AG09309 (cell line): ENCODE results near the gene TMEM131.
"Not testable (repeated sequence)": the region's sequence is repeated elsewhere in the genome, so short reads cannot be mapped to it uniquely, and the experiment has no call there.

Source experiments
- DNase-seq: peaks from one replicate; pipeline ENCODE4 v3.0.0-alpha.2; 2010; ENCODE audit warnings: low read depth
- H3K4me3 ChIP-seq: 2 replicates; pipeline ENCODE4 v1.5.1; 2011; ENCODE audit warnings: mild to moderate bottlenecking, low read depth, low read length, moderate library complexity; ENCODE audit not compliant: control insufficient read depth
- TF ChIP-seq, protein P1 (sequence below): IDR thresholded peaks from 2 replicates; pipeline ENCODE4 v1.5.1; 2011; ENCODE audit warnings: mild to moderate bottlenecking, low read depth, low read length, inconsistent platforms; ENCODE audit not compliant: insufficient read depth, control insufficient read depth; ENCODE audit errors: missing control alignments

Gene TMEM131

DNA sequence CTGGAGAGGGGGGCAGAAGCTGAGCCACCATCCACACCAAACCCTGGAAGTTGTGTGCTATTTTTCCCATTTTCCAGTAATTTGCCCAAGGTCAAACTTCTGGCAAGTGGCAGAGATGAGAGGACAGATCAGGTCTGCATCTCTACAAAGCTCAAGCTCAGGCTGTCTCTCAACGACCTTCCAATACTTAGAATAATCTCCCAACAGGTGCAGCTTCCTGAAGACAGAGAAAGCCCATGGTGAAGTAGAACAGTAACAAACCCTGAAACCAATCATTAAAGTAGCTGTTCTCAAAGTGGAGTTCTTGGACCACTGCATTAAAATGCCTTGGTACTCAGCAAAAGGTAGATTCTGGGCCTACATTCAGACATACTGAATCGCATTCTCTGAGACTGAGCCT lies 37.6 kb downstream of the TMEM131 start:
- H3K4me3 ChIP-seq = no peak overlapping the region
- TF ChIP-seq, protein P1, sequence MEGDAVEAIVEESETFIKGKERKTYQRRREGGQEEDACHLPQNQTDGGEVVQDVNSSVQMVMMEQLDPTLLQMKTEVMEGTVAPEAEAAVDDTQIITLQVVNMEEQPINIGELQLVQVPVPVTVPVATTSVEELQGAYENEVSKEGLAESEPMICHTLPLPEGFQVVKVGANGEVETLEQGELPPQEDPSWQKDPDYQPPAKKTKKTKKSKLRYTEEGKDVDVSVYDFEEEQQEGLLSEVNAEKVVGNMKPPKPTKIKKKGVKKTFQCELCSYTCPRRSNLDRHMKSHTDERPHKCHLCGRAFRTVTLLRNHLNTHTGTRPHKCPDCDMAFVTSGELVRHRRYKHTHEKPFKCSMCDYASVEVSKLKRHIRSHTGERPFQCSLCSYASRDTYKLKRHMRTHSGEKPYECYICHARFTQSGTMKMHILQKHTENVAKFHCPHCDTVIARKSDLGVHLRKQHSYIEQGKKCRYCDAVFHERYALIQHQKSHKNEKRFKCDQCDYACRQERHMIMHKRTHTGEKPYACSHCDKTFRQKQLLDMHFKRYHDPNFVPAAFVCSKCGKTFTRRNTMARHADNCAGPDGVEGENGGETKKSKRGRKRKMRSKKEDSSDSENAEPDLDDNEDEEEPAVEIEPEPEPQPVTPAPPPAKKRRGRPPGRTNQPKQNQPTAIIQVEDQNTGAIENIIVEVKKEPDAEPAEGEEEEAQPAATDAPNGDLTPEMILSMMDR = no peak
- DNase-seq = no peak

DNA sequence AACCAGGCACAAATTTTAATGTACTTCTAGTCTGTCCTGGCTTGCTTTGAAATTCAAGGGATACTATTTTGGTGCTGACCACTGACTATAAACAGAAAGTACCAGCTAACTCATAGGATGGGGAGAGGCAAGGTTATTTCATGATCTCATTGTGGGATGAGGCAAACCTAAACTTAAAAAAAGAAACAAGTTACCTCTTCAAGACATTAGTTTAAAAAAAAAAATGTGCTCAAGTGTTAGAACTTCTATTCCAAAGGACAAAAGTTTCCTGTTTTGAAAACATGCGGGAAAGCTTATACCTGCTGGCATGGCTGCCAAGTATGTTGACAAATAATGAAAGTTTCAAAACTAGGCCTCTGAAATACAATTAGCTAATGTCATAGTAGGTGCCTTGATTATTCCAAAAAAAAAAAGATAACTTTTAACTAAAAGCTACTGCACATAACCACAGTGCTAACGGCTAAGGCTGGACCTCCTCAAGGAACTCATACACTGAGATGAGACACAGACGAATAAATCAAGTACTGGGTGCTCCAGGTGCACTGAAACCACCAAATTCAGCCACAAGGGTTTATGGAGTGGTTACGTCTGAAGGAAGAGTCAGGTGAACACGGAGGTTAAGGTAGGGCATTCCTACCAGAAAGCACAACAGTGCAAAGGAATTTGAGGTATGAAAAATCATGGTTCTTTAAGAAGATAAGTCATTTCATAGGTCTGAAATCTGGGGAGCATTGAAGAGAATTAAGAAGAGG lies 38.1 kb downstream of the TMEM131 start:
- TF ChIP-seq, protein P1 = no peak
- H3K4me3 ChIP-seq = no peak overlapping the region
- DNase-seq = no peak

GRCh38 chr2:97956753-97957152 lies 39.0 kb downstream of the TMEM131 start:
- not testable (repeated sequence) for H3K4me3 ChIP-seq

GRCh38 chr2:97953853-97954252 lies 41.9 kb downstream of the TMEM131 start:
- H3K4me3 ChIP-seq = no peak overlapping the region
- DNase-seq = no peak
- TF ChIP-seq, protein P1 = no peak

More at GRCh38 chr2:97956753-97957152, 39.0 kb downstream of the TMEM131 start:
- DNase-seq = not testable (repeated sequence)

DNA sequence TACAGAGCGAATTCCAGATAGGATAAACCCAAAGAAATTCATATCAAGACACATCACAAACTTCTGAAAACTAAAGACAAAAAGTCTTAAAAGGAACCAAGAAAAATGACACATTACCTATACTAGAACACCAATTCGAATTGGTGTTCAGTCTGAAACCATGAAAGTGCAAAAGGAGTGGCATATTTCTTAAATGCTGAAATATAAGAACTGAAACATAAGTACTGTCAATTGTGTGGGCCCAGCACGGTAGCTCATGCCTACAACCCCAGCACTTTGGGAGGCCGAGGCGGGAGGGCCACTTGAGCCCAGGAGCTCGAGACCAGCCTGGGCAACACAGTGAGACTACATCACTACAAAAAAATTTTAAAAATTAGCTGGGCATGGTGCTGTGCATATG lies 43.4 kb downstream of the TMEM131 start:
- TF ChIP-seq, protein P1 = no peak
- DNase-seq = no peak
- no peak overlapping the region for H3K4me3 ChIP-seq

GRCh38 chr2:97951155-97951680 lies 44.5 kb downstream of the TMEM131 start:
- TF ChIP-seq, protein P1 = no peak
- no peak overlapping the region for H3K4me3 ChIP-seq
- no peak for DNase-seq

DNA sequence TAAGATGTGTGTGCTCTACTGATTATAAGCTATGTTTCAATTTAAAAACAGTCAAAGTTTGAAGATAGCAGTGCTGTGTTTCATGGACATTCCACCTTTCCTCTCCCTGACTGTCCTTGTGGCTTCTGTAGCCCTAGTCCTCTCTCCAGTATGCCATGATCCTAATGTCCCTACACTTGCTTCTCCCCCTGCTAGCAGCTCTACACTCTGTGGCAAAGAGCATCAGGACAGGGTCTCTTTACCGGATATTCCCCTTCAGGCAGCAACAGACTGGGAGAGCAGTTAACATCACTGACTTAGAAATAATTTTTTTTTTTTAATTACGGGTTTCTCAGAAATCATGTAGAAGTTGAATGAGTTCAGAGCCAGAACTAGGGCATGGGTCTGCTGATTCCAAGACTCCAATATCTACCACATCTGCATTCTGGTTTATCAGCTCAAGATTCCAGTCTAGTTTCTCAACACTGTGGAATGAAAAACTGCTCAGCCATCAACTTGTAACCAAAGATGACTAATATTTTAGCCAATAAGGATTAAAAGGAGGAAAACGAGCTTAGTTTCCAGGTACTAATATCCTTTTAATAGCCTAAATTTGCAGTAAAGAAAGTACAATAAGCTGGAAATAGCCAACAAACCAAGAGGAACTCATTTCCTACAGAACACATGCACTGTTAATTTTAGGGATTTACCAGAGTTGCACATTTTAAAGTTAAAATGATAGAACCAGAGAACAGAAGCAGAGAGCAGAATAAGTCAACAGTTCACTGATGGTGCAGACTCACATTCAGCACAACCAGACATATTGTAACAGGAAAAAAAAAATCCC lies 45.2 kb downstream of the TMEM131 start:
- TF ChIP-seq, protein P1 = no peak
- H3K4me3 ChIP-seq = no peak overlapping the region
- DNase-seq = peak; percentile 63
